ENCODE data around the gene CCDC142. TPM values are rescaled to one million over a fixed set of nuclear protein-coding genes. Genes with fewer than 3 reads are reported as not detected.

Gene CCDC142
- total and polyA plus RNA-seq, 9 donors, result 3.7 to 31.1 (median 21.7) TPM

DNA sequence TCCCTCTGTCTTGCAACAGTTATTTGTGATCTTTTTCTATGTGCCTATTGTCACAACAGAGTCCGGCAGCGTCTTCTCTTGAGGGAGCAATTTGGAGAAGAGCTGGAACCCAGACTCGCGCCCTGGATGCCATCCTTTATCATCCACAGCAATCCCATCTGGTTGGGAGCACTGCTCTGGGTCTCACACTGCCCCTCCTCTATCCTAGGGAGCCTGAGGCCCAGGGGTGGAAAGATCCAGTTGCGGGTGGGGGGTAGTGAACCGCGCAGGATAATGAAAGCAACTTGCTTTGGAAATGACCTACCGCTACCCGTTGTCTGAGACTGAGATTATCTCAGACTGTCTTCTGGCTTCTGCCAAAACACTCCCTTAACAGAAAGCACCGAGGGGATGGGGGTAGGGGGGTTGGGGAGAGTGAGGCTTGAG, 23.8 kb downstream of the CCDC142 start:
- H3K4me1 ChIP-seq (ENCODE audit: insufficient read depth), result peaks cover 10% of the 10 kb centered on the region
- H3K9me3 ChIP-seq, result no peaks in the 10 kb centered on the region
- intact Hi-C loops (cut with DNase I), result no loop called here
- H3K27ac ChIP-seq, result peak overlapping the region in 1 of 2 donors; percentile 56
- H3K4me3 ChIP-seq, result peak overlapping the region; percentile 62
- H3K27me3 ChIP-seq, result no peaks in the 10 kb centered on the region
- H3K36me3 ChIP-seq, result no peaks in the 10 kb centered on the region
- WGBS, 3 donors, result 0 to 1% (median 1%) methylated on average over 10 of the region's 10 CpGs
- no peak for DNase-seq
- TF ChIP-seq EP300 (IDR thresholded peaks at IDR 0.05) (no peak), POLR2A (IDR thresholded peaks at IDR 0.05) (no peak)
- TF ChIP-seq, protein P1, sequence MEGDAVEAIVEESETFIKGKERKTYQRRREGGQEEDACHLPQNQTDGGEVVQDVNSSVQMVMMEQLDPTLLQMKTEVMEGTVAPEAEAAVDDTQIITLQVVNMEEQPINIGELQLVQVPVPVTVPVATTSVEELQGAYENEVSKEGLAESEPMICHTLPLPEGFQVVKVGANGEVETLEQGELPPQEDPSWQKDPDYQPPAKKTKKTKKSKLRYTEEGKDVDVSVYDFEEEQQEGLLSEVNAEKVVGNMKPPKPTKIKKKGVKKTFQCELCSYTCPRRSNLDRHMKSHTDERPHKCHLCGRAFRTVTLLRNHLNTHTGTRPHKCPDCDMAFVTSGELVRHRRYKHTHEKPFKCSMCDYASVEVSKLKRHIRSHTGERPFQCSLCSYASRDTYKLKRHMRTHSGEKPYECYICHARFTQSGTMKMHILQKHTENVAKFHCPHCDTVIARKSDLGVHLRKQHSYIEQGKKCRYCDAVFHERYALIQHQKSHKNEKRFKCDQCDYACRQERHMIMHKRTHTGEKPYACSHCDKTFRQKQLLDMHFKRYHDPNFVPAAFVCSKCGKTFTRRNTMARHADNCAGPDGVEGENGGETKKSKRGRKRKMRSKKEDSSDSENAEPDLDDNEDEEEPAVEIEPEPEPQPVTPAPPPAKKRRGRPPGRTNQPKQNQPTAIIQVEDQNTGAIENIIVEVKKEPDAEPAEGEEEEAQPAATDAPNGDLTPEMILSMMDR (IDR thresholded peaks at IDR 0.05), result no peak

DNA sequence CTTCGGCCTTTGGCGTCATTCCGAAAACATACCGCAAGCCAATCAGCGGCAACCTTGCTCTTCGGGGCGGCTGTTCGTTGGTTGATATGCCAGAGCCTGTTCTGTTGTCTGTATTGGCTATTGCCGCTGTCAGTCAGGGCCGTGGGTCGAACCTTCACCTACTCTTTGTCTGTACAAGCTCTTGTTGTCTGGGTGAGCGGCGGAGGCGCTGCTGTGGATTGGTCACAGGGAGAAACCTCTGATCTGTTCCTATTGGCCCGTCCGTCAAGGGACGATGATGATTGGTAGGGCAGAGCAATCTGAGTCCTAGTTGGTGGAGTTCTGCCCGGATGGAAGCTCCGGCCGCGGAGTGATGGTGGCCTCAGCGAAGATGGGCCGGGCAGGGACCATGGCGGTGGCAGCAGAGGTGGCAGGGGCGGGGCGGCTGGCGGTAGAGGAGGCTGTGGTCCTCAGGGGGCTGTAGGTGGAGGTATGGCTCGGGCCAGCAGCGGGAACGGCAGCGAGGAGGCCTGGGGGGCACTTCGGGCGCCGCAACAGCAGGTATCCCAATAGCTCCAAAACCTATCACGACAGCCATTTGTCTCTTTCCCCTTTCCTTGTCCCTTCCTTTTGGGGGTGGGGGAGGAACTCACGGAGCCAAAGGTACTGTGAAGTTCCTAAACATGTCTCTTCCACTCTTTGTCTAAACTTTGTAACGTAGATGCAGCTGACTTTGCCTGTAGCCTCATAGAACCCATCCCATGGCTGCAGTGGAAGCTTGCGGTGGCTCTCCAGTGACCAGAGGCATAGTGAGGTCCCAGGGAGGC, 24.5 kb downstream of the CCDC142 start, which contains the start of gene WBP1:
TSS of gene WBP1 (plus strand) at position 307 of the 806 bp plus-strand sequence. CDS start at position 472, 165 bp downstream.
- intact Hi-C loops (cut with DNase I), result no loop called here
- Histone ChIP-seq H3K9me3 (no peaks in the 10 kb centered on the region), H3K27ac (peak within 1 kb of the TSS; percentile 81 to 85), H3K27me3 (no peaks in the 10 kb centered on the region), H3K4me3 (peak within 1 kb of the TSS; percentile 62), H3K4me1 (ENCODE audit: insufficient read depth) (peaks cover 9% of the 10 kb centered on the region), H3K36me3 (no peaks in the 10 kb centered on the region)
- 0 to 1% (median 0%) methylated on average over 37 to 38 of the region's 38 CpGs for WGBS, 3 donors
- TF ChIP-seq, protein P1 (IDR thresholded peaks at IDR 0.05), result no peak
- DNase-seq, result peak; percentile 99 to 100 (median 99)

DNA sequence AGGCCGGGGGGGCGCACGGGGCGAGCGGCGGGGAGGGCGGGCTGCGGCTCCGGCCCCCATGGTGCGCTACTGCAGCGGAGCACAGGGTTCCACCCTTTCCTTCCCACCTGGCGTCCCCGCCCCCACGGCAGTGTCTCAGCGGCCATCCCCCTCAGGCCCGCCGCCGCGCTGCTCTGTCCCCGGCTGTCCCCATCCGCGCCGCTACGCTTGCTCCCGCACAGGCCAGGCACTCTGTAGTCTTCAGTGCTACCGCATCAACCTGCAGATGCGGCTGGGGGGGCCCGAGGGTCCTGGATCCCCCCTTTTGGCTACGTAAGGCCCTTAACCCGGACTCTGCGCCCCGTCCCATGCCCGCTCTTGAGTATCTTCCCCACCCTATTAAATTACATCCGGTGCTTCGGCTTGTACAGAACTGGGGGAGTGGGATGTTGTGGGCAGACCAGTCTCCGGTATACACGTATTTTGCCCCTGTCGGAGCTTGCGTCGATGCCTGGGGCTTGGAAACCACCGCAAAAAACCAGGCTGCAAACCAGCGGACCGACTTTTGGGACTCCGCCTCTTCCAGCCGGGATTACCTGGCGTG, 25.2 kb downstream of the CCDC142 start:
- H3K36me3 ChIP-seq, result no peaks in the 10 kb centered on the region
- intact Hi-C loops (cut with DNase I), result no loop called here
- H3K27me3 ChIP-seq, result no peaks in the 10 kb centered on the region
- 0 to 1% (median 1%) methylated on average over 37 to 46 of the region's 46 CpGs for WGBS, 3 donors
- TF ChIP-seq, protein P1 (IDR thresholded peaks at IDR 0.05), result no peak
- TF ChIP-seq EP300 (IDR thresholded peaks at IDR 0.05) (peak; percentile 25), POLR2A (IDR thresholded peaks at IDR 0.05) (peak; percentile 56)
- H3K4me3 ChIP-seq, result peak overlapping the region; percentile 54
- peak; percentile 65 to 82 (median 72) for DNase-seq
- H3K27ac ChIP-seq, result peak overlapping the region; percentile 81 to 85
- no peaks in the 10 kb centered on the region for H3K9me3 ChIP-seq
- H3K4me1 ChIP-seq (ENCODE audit: insufficient read depth), result peaks cover 9% of the 10 kb centered on the region

DNA sequence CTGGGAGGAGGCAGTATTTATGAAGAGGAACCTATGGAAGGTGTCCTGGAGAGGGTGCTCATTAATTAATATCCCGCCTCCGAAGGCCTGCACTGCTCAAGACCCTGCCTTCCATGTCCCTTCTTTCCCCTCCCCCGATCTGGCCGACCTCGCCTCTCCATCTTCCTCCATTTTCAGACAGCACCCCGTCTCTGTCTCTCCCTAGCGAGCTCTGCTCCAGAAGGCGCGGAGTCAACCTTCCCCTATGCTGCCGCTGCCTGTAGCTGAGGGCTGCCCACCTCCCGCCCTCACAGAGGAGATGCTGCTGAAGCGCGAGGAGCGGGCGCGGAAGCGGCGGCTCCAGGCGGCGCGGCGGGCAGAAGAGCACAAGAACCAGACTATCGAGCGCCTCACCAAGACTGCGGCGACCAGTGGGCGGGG, 25.7 kb downstream of the CCDC142 start:
- Histone ChIP-seq H3K27me3 (no peaks in the 10 kb centered on the region), H3K4me3 (peak overlapping the region; percentile 54), H3K9me3 (no peaks in the 10 kb centered on the region), H3K4me1 (ENCODE audit: insufficient read depth) (peaks cover 9% of the 10 kb centered on the region), H3K36me3 (no peaks in the 10 kb centered on the region), H3K27ac (peak overlapping the region; percentile 81 to 85)
- no peak for DNase-seq
- TF ChIP-seq EP300 (IDR thresholded peaks at IDR 0.05) (no peak), POLR2A (IDR thresholded peaks at IDR 0.05) (no peak)
- TF ChIP-seq, protein P1 (IDR thresholded peaks at IDR 0.05), result no peak
- WGBS, 3 donors, result 2% methylated on average over 27 of the region's 27 CpGs
- intact Hi-C loops (cut with DNase I), result no loop called here
